B cell (primary cell): Measurements from ENCODE around the gene DTX4. TPM values are rescaled to one million over a fixed set of nuclear protein-coding genes. Genes with fewer than 3 reads are reported as not detected.
A peak's percentile ranks its signal among the peaks of the same experiment; 100 is the strongest.

ENCODE experiments used
- ATAC-seq: fragments of 200-7000 bp; cut with Tn5 transposase; one replicate; pipeline ENCODE4 v1.10.0; 2021; ENCODE audit warnings: low read depth, mild to moderate bottlenecking, moderate number of reproducible peaks, moderate library complexity
- CTCF ChIA-PET: fragments of 350-600 bp; sonication (Branson Sonifier 250); formaldehyde crosslinking; loops from one replicate; lab custom pipeline; 2021; ENCODE audit warnings: antibody characterized with exemption, inconsistent platforms; lab: Charles Lee
- POLR2A ChIA-PET: fragments of 350-600 bp; sonication (Branson Sonifier 250); formaldehyde crosslinking; loops from one replicate; lab custom pipeline; 2021; ENCODE audit warnings: antibody characterized with exemption; lab: Charles Lee
- DNase-seq: peaks from one replicate; pipeline ENCODE4 v3.0.0; 2013
- H2AFZ ChIP-seq: 2 replicates; pipeline ENCODE4 v1.6.1; 2012; ENCODE audit warnings: mild to moderate bottlenecking, low read depth, low read length; ENCODE audit not compliant: insufficient read depth, poor library complexity, severe bottlenecking
- H3K27ac ChIP-seq, 2 donors: 1 replicate in 1 of 2; 2 replicates in 1 of 2; pipeline ENCODE4 v1.5.1; 2012 to 2013; ENCODE audit warnings: low read length in 2 of 2, mild to moderate bottlenecking in 2 of 2, moderate library complexity in 1 of 2
- H3K27me3 ChIP-seq, 4 experiments: fragments of 200-600 bp in 1 of 4; sonication (generic) in 1 of 4; replicated peaks in 1 of 4; 1 replicate in 2 of 4; 2 replicates in 2 of 4; pipeline versions ENCODE4 v1.6.1 to v1.7.0; 2013 to 2016; ENCODE audit warnings: low read length in 3 of 4, mild to moderate bottlenecking in 2 of 4, mixed read lengths in 1 of 4, moderate library complexity in 1 of 4; ENCODE audit not compliant: insufficient read depth in 4 of 4, control insufficient read depth in 3 of 4; ENCODE audit errors: control extremely low read depth in 1 of 4
- H3K36me3 ChIP-seq, 2 experiments: replicated peaks in 1 of 2; 1 replicate in 1 of 2; 2 replicates in 1 of 2; pipeline versions ENCODE4 v1.6.1 to v1.7.1; 2013; ENCODE audit warnings: low read length in 1 of 2; ENCODE audit not compliant: insufficient read depth in 2 of 2, control insufficient read depth in 1 of 2; ENCODE audit errors: control extremely low read depth in 1 of 2, extremely low read depth in 1 of 2
- H3K4me1 ChIP-seq, 2 donors: fragments of 200-600 bp in 1 of 2; sonication (generic) in 1 of 2; 1 replicate in 1 of 2; 2 replicates in 1 of 2; pipeline versions ENCODE4 v1.5.1 to v1.6.1; 2013 to 2017; ENCODE audit warnings: low read length in 2 of 2; ENCODE audit not compliant: control insufficient read depth in 2 of 2, insufficient read depth in 2 of 2
- H3K4me2 ChIP-seq: replicated peaks from 2 replicates; pipeline ENCODE3; 2012; ENCODE audit warnings: mild to moderate bottlenecking, low read depth, low read length; ENCODE audit not compliant: poor library complexity, severe bottlenecking
- H3K4me3 ChIP-seq, 5 experiments: fragments of 200-600 bp in 1 of 5; sonication (generic) in 1 of 5; 1 replicate in 3 of 5; 2 replicates in 2 of 5; pipeline versions ENCODE4 v1.5.1 to v1.7.0; 2011 to 2016; ENCODE audit warnings: low read length in 4 of 5, mild to moderate bottlenecking in 4 of 5, low read depth in 2 of 5, control low read depth in 1 of 5, moderate library complexity in 1 of 5; ENCODE audit not compliant: insufficient read depth in 1 of 5; ENCODE audit errors: control extremely low read depth in 1 of 5, extremely low read depth in 1 of 5
- H3K79me2 ChIP-seq: fragments of 200-600 bp; sonication (generic); one replicate; pipeline ENCODE4 v1.6.0; 2016; ENCODE audit warnings: low read length; ENCODE audit not compliant: control insufficient read depth, insufficient read depth
- H3K9ac ChIP-seq: fragments of 200-600 bp; sonication (generic); 2 replicates; pipeline ENCODE4 v1.6.1; 2017; ENCODE audit warnings: mild to moderate bottlenecking, low read length, moderate library complexity
- H3K9me3 ChIP-seq, 3 donors: one replicate each; pipeline versions ENCODE4 v1.6.1 to v1.7.1; 2013; ENCODE audit warnings: low read length in 2 of 3; ENCODE audit not compliant: control insufficient read depth in 2 of 3, insufficient read depth in 1 of 3; ENCODE audit errors: control extremely low read depth in 1 of 3
- H4K20me1 ChIP-seq: 2 replicates; pipeline ENCODE4 v1.6.0; 2012; ENCODE audit warnings: mild to moderate bottlenecking, low read length; ENCODE audit not compliant: insufficient read depth, control insufficient read depth, poor library complexity, severe bottlenecking
- H3K27ac Mint-ChIP-seq: one replicate; pipeline ENCODE4 v1.8.0; 2021; ENCODE audit warnings: mixed read lengths
- H3K27me3 Mint-ChIP-seq: one replicate; pipeline ENCODE4 v1.8.0; 2021; ENCODE audit warnings: mixed read lengths
- H3K4me1 Mint-ChIP-seq: one replicate; pipeline ENCODE4 v1.8.0; 2021; ENCODE audit warnings: mixed read lengths
- H3K4me3 Mint-ChIP-seq: one replicate; pipeline ENCODE4 v1.8.0; 2021; ENCODE audit warnings: mixed read lengths
- H3K9me3 Mint-ChIP-seq: one replicate; pipeline ENCODE4 v1.8.0; 2022; ENCODE audit warnings: mixed read lengths; ENCODE audit not compliant: insufficient read depth
- CTCF ChIP-seq: fragments of 200-600 bp; IDR thresholded peaks from one replicate; pipeline ENCODE4 v1.8.0; 2022; ENCODE audit warnings: antibody characterized with exemption, mild to moderate bottlenecking
- EZH2 ChIP-seq: IDR thresholded peaks from 2 replicates; pipeline ENCODE4 v1.6.1; 2012; ENCODE audit warnings: borderline replicate concordance, low read depth, mild to moderate bottlenecking, moderate library complexity, low read length; ENCODE audit not compliant: insufficient read depth, poor library complexity, severe bottlenecking
- WGBS: methylation state at CpG from one replicate; pipeline ENCODE4 v1.1.5; 2013; ENCODE audit warnings: missing lambda C conversion rate; ENCODE audit not compliant: insufficient coverage; 5-methylcytosine and 5-hydroxymethylcytosine counted together
- intact Hi-C: fragments of 100-400 bp; cut with micrococcal nuclease; formaldehyde crosslinking; loops from one replicate; pipeline ENCODE4 v1.10.0; 2022
- polyA plus RNA-seq: library from polyadenylated mRNA; depleted of rRNA; stranded (reverse); fragments of >200 nt; gene quantifications from 2 replicates; pipeline ENCODE4 v1.2.3, GENCODE V29; 2012
- total RNA-seq, 2 donors: library from RNA; stranded (reverse); fragments of 120-200 nt in 1 of 2; gene quantifications; 1 replicate in 1 of 2; 2 replicates in 1 of 2; pipeline versions ENCODE4 v1.2.3 to v1.2.4, GENCODE V29; 2013 to 2022

The DTX4 gene
- total and polyA plus RNA-seq, 2 donors (not counting 1 experiment from before 2014, with no cell fraction given): 11.7 to 43.3 TPM

GRCh38 chr11:59214141-59214893 lies 42.4 kb downstream of the DTX4 start:
- H3K9me3 ChIP-seq: peaks cover 0 to 3% (median 0%) of the 10 kb centered on the region in 3 donors
- H3K27me3 Mint-ChIP-seq: no peaks in the 10 kb centered on the region
- H3K9ac ChIP-seq: no peak overlapping the region
- ATAC-seq (no peak), DNase-seq (no peak)
- no peaks in the 10 kb centered on the region for H3K9me3 Mint-ChIP-seq
- no peak overlapping the region for H2AFZ ChIP-seq
- no peaks in the 10 kb centered on the region for H3K36me3 ChIP-seq
- H3K27ac Mint-ChIP-seq: peak overlapping the region; percentile 75
- H3K4me3 ChIP-seq: no peak overlapping the region
- TF ChIP-seq CTCF (no peak), EZH2 (no peak)
- H3K4me2 ChIP-seq: peak overlapping the region; percentile 9
- no peaks in the 10 kb centered on the region for H3K27me3 ChIP-seq
- POLR2A ChIA-PET: interaction anchor here (1.0 to 1.5 kb wide), 3 partner anchors 14 to 72 kb away, joined by 3 read pairs; no protein-coding TSS in a partner anchor
- H4K20me1 ChIP-seq: no peaks in the 10 kb centered on the region
- intact Hi-C loops: loop anchor here (5.0 kb wide), 2 partner anchors 112 to 637 kb away; partner anchors contain the start of genes LPXN and ZFP91
- WGBS: 100% methylated on average over 2 of the region's 2 CpGs
- H3K4me1 ChIP-seq: peaks cover 75 to 84% of the 10 kb centered on the region in 2 donors
- CTCF ChIA-PET: interaction anchor here (1.2 to 4.1 kb wide), 4 partner anchors 29 to 58 kb away, joined by 4 to 38 read pairs (median 18); partner anchors contain the start of gene DTX4
- peaks cover 46% of the 10 kb centered on the region for H3K79me2 ChIP-seq
- H3K4me3 Mint-ChIP-seq: no peak overlapping the region
- peaks cover 93% of the 10 kb centered on the region for H3K4me1 Mint-ChIP-seq
- H3K27ac ChIP-seq: peak overlapping the region in 1 of 2 donors; percentile 89
